H1 (cell line): ENCODE measurements around the gene MINDY3. TPM values are rescaled to one million over a fixed set of nuclear protein-coding genes. Genes with fewer than 3 reads are reported as not detected.

Experiments
- BACH1 ChIP-seq: IDR thresholded peaks from 2 replicates; pipeline ENCODE4 v1.6.1; 2012; ENCODE audit warnings: low read length, improper control_type of control experiment
- BCL11A ChIP-seq, 2 experiments: IDR thresholded peaks; one replicate each; pipeline ENCODE4 v1.6.1; 2011; ENCODE audit warnings: low read depth in 2 of 2, low read length in 2 of 2, mild to moderate bottlenecking in 2 of 2
- CREB1 ChIP-seq: IDR thresholded peaks from 2 replicates; pipeline ENCODE4 v1.6.1; 2012; ENCODE audit warnings: inconsistent platforms
- EP300 ChIP-seq, 2 experiments: IDR thresholded peaks; 1 replicate in 1 of 2; 2 replicates in 1 of 2; pipeline ENCODE4 v1.6.1; 2011 to 2012; ENCODE audit warnings: low read depth in 2 of 2, low read length in 2 of 2, mild to moderate bottlenecking in 2 of 2, borderline replicate concordance in 1 of 2, inconsistent platforms in 1 of 2, moderate library complexity in 1 of 2
- JUN ChIP-seq: IDR thresholded peaks from 2 replicates; pipeline ENCODE4 v1.6.1; 2011; ENCODE audit warnings: low read depth, mild to moderate bottlenecking, improper control_type of control experiment, low read length
- RFX5 ChIP-seq: IDR thresholded peaks from 2 replicates; pipeline ENCODE4 v1.6.1; 2011; ENCODE audit warnings: low read depth, low read length, improper control_type of control experiment, borderline replicate concordance
- SIRT6 ChIP-seq: IDR thresholded peaks from one replicate; pipeline ENCODE4 v1.7.1; 2012; ENCODE audit warnings: low read length, inconsistent platforms
- TAF1 ChIP-seq: IDR thresholded peaks from 2 replicates; pipeline ENCODE4 v1.6.1; 2011; ENCODE audit warnings: mild to moderate bottlenecking, low read depth, low read length
- polyA plus RNA-seq, 7 experiments: library from polyadenylated mRNA; depleted of rRNA in 3 of 7; stranded (reverse) in 5 of 7; unstranded in 2 of 7; fragments of >200 nt in 5 of 7; fragments of 200-250 nt in 2 of 7; gene quantifications; 1 replicate in 5 of 7; 2 replicates in 1 of 7; 4 replicates in 1 of 7; pipeline versions ENCODE4 v1.2.1 to v1.2.3, GENCODE V29; 2011 to 2013; ENCODE audit warnings: missing spikeins in 2 of 7, mixed read lengths in 2 of 7
- total RNA-seq: library from RNA; stranded (reverse); fragmentation: NEBNext Ultra II Directional; extraction: Animal tissue kit (Norgen Biotek cat#: 25700); gene quantifications from 2 replicates; pipeline ENCODE4 v1.2.1, GENCODE V29; 2021
- TF ChIP-seq, protein P1 (sequence below): fragments of 300-600 bp; sonication (generic); IDR thresholded peaks from 2 replicates; pipeline ENCODE4 v1.7.1; 2012; ENCODE audit warnings: low read length, moderate library complexity, mild to moderate bottlenecking, inconsistent platforms; ENCODE audit not compliant: insufficient replicate concordance
- TF ChIP-seq, protein P2 (sequence below): IDR thresholded peaks from 2 replicates; pipeline ENCODE4 v1.6.1; 2011; ENCODE audit warnings: low read length, improper control_type of control experiment
- TF ChIP-seq, protein P3 (sequence below): IDR thresholded peaks from 2 replicates; pipeline ENCODE4 v1.6.1; 2011; ENCODE audit warnings: low read depth, mild to moderate bottlenecking, low read length; ENCODE audit not compliant: insufficient read depth

MINDY3 gene
- total and polyA plus RNA-seq, 2 of the 8 experiments (the other 6 are each of a cell fraction or from before 2014, with no cell fraction given): 4.6 to 13.6 TPM

DNA sequence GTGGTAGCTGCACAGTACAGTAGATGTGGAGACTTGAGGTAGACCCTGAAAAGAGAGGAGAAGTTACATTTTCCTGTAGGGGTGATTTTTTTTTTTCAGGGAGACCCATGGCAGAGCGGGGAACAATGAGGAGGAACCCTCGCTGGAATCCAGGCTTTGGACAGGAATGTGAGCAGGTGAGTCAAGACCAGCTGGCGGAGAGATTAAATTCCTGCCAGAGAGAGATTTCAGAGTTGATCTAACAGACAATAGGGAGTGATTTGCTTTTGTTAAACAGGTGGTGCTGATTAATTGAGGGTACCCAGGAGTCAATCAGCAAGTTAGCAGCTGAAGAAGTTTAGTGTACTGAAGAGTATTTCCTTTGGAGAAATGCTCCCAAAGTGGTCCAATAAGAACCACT, 41.6 kb upstream of the MINDY3 start (continued):
- TF ChIP-seq, protein P1, sequence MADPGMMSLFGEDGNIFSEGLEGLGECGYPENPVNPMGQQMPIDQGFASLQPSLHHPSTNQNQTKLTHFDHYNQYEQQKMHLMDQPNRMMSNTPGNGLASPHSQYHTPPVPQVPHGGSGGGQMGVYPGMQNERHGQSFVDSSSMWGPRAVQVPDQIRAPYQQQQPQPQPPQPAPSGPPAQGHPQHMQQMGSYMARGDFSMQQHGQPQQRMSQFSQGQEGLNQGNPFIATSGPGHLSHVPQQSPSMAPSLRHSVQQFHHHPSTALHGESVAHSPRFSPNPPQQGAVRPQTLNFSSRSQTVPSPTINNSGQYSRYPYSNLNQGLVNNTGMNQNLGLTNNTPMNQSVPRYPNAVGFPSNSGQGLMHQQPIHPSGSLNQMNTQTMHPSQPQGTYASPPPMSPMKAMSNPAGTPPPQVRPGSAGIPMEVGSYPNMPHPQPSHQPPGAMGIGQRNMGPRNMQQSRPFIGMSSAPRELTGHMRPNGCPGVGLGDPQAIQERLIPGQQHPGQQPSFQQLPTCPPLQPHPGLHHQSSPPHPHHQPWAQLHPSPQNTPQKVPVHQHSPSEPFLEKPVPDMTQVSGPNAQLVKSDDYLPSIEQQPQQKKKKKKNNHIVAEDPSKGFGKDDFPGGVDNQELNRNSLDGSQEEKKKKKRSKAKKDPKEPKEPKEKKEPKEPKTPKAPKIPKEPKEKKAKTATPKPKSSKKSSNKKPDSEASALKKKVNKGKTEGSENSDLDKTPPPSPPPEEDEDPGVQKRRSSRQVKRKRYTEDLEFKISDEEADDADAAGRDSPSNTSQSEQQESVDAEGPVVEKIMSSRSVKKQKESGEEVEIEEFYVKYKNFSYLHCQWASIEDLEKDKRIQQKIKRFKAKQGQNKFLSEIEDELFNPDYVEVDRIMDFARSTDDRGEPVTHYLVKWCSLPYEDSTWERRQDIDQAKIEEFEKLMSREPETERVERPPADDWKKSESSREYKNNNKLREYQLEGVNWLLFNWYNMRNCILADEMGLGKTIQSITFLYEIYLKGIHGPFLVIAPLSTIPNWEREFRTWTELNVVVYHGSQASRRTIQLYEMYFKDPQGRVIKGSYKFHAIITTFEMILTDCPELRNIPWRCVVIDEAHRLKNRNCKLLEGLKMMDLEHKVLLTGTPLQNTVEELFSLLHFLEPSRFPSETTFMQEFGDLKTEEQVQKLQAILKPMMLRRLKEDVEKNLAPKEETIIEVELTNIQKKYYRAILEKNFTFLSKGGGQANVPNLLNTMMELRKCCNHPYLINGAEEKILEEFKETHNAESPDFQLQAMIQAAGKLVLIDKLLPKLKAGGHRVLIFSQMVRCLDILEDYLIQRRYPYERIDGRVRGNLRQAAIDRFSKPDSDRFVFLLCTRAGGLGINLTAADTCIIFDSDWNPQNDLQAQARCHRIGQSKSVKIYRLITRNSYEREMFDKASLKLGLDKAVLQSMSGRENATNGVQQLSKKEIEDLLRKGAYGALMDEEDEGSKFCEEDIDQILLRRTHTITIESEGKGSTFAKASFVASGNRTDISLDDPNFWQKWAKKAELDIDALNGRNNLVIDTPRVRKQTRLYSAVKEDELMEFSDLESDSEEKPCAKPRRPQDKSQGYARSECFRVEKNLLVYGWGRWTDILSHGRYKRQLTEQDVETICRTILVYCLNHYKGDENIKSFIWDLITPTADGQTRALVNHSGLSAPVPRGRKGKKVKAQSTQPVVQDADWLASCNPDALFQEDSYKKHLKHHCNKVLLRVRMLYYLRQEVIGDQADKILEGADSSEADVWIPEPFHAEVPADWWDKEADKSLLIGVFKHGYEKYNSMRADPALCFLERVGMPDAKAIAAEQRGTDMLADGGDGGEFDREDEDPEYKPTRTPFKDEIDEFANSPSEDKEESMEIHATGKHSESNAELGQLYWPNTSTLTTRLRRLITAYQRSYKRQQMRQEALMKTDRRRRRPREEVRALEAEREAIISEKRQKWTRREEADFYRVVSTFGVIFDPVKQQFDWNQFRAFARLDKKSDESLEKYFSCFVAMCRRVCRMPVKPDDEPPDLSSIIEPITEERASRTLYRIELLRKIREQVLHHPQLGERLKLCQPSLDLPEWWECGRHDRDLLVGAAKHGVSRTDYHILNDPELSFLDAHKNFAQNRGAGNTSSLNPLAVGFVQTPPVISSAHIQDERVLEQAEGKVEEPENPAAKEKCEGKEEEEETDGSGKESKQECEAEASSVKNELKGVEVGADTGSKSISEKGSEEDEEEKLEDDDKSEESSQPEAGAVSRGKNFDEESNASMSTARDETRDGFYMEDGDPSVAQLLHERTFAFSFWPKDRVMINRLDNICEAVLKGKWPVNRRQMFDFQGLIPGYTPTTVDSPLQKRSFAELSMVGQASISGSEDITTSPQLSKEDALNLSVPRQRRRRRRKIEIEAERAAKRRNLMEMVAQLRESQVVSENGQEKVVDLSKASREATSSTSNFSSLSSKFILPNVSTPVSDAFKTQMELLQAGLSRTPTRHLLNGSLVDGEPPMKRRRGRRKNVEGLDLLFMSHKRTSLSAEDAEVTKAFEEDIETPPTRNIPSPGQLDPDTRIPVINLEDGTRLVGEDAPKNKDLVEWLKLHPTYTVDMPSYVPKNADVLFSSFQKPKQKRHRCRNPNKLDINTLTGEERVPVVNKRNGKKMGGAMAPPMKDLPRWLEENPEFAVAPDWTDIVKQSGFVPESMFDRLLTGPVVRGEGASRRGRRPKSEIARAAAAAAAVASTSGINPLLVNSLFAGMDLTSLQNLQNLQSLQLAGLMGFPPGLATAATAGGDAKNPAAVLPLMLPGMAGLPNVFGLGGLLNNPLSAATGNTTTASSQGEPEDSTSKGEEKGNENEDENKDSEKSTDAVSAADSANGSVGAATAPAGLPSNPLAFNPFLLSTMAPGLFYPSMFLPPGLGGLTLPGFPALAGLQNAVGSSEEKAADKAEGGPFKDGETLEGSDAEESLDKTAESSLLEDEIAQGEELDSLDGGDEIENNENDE: no peak
- no peak for TF ChIP-seq JUN
- TF ChIP-seq BCL11A (IDR thresholded peaks at IDR 0.05; ENCODE audit: low read depth in 2 of 2, low read length in 2 of 2): no peak
- TF ChIP-seq, protein P2, sequence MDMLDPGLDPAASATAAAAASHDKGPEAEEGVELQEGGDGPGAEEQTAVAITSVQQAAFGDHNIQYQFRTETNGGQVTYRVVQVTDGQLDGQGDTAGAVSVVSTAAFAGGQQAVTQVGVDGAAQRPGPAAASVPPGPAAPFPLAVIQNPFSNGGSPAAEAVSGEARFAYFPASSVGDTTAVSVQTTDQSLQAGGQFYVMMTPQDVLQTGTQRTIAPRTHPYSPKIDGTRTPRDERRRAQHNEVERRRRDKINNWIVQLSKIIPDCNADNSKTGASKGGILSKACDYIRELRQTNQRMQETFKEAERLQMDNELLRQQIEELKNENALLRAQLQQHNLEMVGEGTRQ: no peak
- TF ChIP-seq RFX5: no peak
- TF ChIP-seq SIRT6: no peak
- TF ChIP-seq EP300 (IDR thresholded peaks at IDR 0.05; ENCODE audit: borderline replicate concordance in 1 of 2, low read depth in 2 of 2, low read length in 2 of 2): no peak
- no peak for TF ChIP-seq TAF1
- TF ChIP-seq, protein P3, sequence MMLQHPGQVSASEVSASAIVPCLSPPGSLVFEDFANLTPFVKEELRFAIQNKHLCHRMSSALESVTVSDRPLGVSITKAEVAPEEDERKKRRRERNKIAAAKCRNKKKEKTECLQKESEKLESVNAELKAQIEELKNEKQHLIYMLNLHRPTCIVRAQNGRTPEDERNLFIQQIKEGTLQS: no peak
- TF ChIP-seq CREB1: no peak
- TF ChIP-seq BACH1: no peak
